NCI-H526 (cell line): ENCODE measurements around the gene MYRIP.
A peak's percentile ranks its signal among the peaks of the same experiment; 100 is the strongest.

Experiments
- DNase-seq, 2 experiments: peaks; one replicate each; lab custom pipeline; 2025; lab: John Stamatoyannopoulos, UW

The MYRIP gene

DNA sequence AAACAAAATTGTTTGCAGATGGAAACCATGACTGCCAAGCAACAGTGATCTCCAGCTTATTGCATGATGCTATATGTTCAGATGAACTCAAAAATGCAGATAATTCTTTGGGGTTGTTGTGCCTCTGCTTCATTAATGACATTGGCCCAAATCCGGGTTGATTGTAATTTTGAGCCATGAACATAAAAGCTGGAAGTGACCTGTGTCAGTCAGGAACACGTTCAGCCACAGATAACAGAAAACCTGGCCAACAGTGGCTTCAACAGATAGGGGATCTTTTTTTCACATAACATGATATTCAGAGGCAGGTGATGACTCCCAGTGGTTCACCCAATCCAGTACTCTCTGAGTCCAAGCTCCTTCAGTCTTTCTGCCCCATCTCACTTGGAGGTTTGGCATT, 423.2 kb downstream of the MYRIP start:
- no peak for DNase-seq

- DNase-seq, result no peak
Observed at GRCh38 chr3:40237159-40237558, 427.8 kb downstream of the MYRIP start.

DNA sequence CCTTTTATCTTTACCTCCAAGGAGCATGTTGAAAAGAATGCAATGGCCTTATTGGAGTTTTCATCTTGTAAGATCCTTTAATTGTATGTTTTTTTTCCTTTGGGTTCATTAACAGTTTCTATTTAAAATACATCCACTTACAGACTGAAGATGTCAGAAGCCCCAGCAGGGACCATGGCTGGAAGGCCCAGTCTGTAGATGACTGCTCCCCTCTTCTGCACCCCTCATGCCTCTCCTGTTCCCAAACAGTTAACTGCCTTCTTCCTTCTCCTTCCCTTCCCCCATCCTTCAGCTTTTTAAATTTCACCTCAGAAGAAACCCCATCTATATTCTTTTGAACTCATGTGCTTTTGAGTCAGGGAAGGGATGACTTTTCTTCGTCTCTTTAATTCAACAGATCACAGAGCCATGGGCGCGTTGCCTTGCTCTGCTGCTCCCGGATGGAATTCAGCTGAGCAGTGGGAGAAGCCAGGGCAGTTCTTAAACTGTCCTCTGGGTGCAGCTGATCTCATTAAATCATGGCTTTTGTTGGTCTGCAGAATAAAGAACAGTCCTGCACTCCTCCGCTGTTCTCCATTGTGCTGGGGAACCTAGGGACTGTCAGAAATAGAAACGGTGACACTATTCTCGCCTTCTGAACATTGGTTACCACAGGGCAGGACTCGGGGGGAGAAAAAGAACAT, 428.6 kb downstream of the MYRIP start:
- DNase-seq, result no peak

DNA sequence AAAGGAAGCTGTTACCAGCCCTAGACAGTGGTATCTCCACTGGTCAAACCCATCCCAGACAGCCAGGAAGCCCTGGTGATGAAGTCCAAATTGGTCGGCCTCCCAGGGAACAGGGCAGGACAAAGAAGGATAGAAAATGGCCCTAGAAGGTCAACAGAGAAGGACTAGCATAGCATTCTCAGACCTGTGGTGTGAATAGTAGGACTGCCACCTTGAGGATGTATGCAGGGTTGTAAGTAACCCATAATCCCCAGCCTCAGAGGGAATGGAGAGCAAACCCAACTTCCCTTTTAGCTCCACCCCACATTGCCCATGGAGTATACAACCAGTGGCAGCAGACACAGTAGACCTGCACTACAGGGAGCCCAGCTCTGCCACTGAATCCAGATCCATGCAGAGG, 431.5 kb downstream of the MYRIP start:
- DNase-seq, result no peak

DNA sequence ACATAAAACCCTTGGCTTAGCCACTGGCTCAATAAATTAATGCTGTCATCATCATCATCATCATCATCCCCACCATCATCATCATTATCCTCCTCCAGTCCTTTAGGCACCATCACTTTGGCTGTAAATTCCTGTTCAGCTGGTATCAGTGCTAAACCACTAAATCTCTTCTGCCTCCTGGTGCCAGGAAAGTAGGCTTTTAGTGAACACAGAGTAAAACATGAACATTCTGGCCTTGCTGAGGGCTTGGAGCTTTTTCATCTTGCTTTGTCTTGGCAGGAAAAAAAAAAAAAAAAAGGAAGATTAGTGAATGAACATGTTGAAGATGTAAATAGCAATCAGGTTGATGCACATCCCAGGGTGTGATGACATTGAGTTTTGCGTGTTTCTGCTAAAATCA, 432.8 kb downstream of the MYRIP start:
- no peak for DNase-seq

DNA sequence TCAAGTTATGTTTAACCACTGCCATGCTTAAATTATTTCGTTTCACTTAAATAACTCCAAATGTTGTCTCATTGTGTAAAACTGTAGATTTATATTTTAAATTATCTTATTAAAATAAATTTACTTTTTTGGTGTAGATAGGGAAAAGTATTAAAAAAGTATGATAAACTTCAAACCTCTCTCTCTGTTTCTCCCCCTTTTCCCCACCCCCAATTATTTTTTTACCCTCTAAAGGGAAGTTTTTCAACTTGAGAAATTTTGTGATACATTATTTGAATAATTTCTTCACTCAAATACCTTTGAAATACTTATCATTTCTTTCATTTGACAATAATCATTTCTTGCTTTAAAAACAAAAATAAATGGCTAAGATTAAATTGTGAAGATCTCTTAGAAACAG, 433.2 kb downstream of the MYRIP start:
- no peak for DNase-seq

DNA sequence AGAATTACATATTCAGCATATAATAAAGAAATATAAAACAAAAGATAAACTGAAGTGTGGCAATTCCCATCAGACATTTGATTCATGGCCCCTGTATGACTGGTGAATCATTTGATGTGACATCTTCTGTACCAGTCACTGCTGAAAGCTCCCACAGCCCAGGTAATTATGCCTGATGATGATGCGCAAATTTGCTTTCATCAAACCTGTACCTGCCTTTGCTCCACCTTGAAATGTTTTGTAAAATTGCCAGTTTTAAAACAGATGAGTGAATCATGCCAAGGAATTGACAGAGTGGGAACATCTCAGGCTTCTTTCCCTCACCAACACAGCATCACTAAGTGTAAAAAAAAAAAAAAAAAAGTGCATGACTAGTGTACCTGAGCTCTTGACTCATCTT, 433.6 kb downstream of the MYRIP start:
- DNase-seq, result no peak

DNA sequence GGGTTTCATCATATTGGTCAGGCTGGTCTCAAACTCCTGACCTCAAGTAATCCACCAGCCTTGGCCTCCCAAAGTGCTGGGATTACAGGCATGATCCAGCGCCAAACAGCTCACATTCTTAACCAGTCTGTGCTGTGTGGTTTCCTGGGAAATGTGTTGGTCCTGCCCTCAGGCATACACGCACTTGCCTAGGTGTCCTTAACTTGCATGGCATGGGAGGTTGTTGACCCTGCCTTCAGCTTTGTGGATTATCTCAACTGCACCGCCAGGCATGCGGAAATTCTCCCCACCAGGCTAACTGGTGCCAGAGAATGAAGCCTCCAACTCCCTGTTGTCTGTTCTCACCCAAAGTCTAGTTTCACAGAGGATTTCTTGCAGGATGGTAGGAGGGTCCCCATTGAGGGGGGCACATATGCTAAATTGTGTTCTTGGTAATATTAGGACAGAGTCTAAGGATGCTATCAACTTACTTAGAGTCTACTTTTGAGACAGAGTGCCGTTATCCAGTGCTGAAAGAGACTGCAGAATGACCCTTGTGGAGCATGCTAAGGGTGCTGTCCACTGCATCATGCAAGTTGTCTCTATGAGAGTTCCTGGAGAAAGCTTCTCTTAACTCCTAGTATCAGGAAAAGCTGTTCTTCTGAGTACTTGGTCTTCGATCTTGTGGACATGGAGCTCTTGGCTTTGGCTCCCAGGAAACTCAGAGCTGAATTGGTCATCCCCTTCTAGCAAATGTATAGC, 438.5 kb downstream of the MYRIP start:
- DNase-seq, result no peak

GRCh38 chr3:40248591-40248990, 439.2 kb downstream of the MYRIP start:
- DNase-seq, result no peak

GRCh38 chr3:40249168-40249567, 439.8 kb downstream of the MYRIP start:
- DNase-seq, result no peak

GRCh38 chr3:40254491-40254890, 445.1 kb downstream of the MYRIP start:
- no peak for DNase-seq

DNA sequence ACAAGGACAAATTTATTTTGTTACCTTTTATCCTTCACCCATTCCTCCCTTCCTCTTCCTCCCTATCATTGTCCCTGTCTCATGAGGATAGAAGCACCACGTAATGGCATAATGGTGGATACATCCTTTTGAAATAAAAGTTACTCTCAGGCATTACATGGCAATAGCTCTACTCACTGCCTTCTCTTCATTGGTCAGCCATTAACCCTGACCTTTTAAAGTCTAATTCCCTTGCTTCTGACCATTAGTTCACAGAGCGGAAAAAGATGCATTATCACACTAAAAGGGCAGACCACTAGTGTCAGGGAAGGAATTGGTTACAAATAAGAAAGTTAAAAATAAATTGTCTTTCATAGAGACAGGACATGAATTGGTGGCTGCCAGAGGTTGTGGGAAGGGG, 445.5 kb downstream of the MYRIP start:
- peak; percentile 39 to 51 for DNase-seq

- DNase-seq, result no peak
Observed at GRCh38 chr3:40255532-40255931, 446.1 kb downstream of the MYRIP start.

DNA sequence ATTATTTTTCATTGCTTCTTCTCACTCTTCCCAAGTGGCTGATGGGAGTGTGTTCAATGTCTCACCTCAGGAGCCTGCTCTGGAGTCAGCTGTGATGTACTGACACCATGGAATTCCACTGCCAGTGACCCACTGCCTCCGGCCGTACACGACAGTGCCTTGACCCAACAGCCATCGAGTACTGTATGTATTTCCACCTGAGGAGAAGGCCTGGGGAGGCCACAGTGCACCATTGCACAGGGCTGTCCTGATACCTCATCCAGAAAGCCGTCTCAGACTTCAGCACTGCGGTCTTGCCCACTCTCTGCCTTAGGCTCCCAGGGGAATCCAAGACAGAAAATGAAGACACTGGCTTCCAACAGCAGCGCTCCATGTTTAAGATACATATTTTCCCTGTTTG, 448.7 kb downstream of the MYRIP start:
- DNase-seq, result no peak

- DNase-seq, result peak; percentile 9 to 47
Observed at GRCh38 chr3:40258555-40258954, 449.1 kb downstream of the MYRIP start.

DNA sequence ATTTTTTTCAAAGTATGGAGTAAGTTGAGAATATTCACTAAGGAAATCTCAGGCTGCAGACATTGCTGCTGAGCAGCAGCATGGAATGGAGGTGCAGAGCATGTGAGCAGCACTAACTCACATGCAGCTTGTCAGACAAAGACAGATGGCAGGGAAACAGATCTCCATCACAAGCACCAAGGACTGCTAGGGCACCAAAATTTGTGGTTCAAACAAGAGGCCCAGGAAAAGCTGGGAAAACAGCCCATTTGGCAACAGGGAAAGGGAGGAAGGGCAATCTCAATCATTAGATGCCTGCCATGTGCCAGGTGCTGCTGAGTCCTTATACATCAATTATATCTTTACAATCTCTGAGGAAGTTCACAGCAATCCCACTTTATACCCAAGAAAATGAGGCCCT, 452.9 kb downstream of the MYRIP start:
- DNase-seq, result no peak

DNA sequence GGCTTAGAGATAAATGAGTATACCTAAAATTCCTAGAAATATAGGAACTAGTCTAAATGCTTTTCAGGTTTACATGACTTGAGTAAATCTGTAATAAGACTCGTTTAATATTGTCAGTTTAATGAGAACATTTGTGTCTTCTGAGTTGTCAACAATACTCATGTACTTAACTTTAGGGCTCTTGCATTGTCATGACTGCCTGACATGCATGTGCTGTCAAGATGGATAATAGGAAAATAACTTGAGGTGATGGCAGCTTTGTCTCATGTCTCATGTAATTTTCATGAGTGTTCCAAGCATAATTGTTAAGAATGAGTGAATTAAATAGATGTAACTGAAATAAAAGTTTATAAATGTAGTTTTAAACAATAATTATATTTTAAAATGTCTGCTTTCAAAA, 455.0 kb downstream of the MYRIP start:
- DNase-seq, result no peak

DNA sequence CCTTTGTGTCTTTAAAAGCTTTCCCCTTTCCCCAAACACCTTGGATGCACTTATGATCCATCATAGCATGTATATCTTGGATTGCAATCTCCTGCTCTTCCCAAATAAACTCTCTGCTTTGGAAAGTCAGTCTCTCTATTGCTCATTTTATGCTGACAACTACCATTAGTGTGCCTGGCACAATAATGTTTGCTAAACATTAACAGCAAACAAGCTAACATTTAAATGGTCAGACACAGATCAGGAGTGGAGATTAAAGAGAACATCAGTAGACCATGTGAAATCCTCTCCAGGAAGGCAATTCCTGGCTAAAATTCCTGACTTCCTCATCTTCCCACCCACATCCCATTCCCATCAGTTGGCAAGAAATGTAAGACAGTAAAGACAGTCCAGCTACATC, 455.8 kb downstream of the MYRIP start:
- peak; percentile 59 to 67 for DNase-seq

DNA sequence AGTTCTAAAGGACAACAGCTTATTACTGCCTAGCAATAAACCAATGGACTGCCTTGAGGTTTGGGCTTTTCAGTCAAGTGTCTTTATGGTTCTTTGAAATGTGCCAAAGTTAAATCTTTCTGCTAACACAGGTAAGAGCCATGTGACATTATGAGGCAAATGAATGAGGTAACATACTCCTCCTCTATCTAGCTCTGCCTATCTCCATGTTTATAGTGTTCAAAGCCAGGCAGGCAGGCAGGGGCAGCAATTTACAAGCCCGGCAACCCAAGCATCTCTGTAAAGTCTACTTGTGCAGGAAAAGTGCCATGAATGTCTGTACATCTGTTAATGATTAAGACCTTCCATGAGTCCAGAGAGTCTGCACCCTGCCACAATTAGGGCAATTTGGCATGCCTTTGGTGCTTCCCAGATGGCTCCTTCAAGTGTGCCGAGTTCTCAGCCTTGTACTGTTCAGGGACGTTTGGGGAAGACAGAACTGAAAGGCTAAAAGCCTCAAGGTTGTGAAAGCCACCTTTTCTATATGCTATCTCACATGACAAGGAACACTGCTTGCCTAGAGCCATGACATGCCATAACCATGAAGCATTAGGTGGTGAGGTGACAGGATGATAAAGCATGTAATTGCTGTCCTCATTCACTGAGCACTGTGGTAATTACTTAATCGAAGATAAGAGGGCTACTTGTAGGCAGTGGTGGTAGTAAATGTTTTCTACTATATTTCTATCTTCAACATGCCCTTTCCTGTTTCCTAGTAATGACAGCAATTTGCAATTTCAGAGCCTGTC, 458.7 kb downstream of the MYRIP start:
- DNase-seq, result no peak

- DNase-seq, result no peak
Observed at GRCh38 chr3:40268802-40269524, 459.6 kb downstream of the MYRIP start.

DNA sequence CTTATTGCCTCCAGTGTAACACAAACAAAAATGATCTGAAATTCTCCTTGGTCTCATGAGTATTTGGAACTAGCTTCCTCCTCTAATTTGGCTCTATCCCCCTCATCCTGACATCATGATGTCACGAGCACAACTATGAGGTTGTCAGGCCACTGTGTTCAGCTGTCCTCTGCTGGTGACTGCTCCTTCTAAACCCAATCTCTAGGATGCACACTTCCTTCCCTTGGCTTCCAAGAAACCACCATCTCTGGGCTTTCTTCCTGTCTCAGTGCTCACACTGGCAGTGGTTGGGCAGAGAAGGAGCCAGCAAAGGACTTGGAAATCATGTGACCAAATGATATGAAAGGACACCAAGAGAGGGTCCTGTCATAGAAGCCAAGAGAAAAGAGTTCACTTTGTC, 469.4 kb downstream of the MYRIP start:
- DNase-seq, result no peak

DNA sequence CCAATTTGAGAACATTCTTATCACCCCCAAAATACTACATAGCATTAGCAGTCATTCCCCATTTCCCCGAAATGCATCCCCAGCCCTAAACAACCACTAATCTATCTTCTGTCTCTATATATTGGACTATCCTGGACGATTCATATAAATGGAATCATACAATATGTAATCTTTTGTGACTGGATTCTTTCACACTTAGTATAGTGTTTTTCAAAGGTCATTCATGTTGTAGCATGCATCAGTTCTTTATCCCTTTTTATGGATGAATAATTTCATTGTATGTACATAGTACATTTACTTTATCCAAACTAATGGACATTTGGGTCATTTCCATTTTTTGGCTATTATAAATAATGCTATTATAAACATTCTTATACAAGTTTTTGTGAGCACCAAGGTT, 472.6 kb downstream of the MYRIP start:
- no peak for DNase-seq
